Activated CD4-positive, CD25-positive, alpha-beta regulatory T cell treated with anti-CD3 and anti-CD28 coated beads, Interleukin-2, amount 50 U/mL, for 16 hours (primary cell): ENCODE data around the gene ACOT12.
"Not testable (repeated sequence)": the region's sequence is repeated elsewhere in the genome, so short reads cannot be mapped to it uniquely, and the experiment has no call there.

Experiments used
- DNase-seq: peaks from one replicate; pipeline ENCODE4 v3.0.0-alpha.2; 2020; ENCODE audit warnings: low read depth, low spot score

Gene ACOT12

DNA sequence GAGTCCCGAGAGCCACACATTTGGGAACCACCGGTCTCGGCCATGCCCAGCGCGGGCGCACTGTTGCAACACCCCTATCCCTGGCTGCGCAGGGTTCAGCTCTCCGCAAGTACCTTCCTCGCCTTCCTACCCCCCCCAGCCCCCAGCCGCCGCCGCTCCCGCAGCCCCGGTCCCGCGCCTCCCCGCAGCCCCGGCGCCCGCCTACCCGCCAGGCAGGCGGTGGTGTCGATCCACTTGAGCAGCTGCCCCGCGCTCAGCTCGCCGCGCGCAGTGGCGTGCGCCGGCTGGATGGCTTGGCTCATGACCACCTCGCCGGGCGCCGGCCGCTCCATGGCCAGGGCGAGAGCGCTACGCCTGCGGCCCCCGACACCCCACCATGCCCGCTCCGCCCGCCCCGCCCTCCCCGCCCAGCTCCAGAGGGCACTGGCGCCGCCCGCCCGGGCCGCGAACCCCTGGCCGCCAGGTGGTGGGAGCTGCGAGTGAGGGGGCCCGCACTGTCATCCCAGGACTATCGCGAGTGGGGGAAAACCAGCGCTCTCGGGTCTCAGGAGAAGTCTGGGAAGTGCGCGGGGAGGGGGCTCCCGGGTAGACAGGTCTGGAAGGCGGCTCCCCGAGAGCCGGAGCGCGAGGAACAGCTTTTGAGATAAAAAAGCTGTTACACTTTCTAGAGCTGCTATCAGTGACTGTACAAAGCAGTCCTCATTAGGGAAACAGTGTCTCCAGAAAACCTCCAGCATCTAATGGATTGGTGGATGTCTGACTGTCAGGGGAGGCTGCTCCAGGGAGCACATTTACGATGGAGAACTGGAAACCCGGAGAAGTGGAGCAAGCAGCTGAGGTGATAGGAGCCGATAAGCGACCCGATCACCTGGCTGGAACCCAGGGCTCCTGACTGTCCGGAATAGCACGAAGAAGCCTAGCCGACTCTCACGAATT, at the start of gene ACOT12:
Gene ACOT12, minus strand, starts transcription at position 352 of the 936 bp plus-strand sequence. Its CDS starts 20 bp downstream, at position 332.
- no peak for DNase-seq

- DNase-seq = no peak
Measured at GRCh38 chr5:81435023-81435422, 41.1 kb upstream of the ACOT12 start.

GRCh38 chr5:81429985-81430384, 36.1 kb upstream of the ACOT12 start:
- DNase-seq = no peak

GRCh38 chr5:81429363-81429762, 35.4 kb upstream of the ACOT12 start:
- no peak for DNase-seq

DNA sequence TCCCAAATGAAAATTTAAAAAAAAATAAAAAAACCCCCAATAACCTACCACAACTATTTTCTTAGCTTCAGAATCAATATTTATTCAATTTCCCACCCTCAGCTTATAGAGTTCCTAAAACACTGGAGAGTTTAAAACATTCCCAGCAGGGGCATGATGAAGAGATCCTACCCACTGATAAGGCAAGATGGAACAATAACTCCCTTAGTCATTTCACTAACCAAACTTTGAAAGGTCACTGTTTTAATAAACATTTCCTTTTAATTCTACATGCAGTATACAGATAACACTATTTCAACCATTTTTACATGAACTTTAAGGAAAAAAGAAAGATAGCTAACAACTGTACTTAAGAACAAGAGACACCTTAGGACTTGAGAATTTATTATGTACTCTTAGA, 34.9 kb upstream of the ACOT12 start:
- no peak for DNase-seq

GRCh38 chr5:81428446-81428845, 34.5 kb upstream of the ACOT12 start:
- no peak for DNase-seq

DNA sequence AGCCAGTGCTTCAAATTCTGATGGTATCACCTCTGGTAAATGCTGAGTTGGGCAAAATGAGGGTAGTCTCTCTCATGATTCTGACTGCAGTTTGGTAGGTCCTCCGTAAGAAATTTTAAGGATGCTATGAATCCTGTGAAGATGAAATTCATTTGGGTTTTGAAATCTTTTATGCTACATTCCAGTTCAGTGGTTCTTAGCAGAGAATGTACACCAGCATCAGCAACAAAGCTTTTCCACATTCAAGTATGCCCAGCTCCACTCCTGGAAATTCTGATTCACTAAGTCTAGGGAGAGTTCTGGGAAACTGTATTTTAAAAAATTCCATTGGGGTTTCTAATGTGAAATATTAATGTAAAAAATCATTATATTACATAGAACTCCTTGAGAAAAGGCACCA, 33.6 kb upstream of the ACOT12 start:
- no peak for DNase-seq

DNA sequence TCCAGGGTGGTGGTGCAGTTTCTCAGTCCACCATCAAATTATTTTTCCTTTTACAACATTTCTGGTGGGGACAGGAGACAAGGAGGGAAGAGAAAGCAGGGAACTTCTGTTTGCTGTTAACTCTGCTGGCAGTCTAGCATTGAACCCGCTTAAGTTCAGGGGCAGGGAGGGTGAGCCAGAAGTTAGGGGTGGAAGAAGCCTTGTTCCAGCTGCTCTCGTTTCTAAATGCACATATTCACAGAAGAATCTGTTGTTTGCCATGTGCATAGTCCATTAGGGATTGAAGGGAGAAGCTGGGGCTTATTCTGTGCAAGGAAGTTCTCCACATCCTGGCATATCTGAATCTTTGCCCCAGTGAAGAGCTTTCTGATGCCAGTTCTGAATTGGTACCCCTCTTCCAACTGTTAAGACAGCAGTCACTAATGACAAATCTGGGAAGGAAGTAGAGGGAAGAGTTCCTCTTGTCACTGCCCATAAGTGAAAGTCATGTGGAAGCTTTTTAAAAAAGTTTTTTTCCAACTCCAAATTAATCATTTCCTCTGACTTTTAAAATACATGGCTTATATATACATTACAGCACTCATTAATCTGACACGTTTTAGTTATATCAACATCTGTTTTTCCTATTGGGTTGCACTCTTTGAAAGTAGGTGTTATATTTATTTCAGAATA, 32.6 kb upstream of the ACOT12 start:
- no peak for DNase-seq

GRCh38 chr5:81425569-81425968, 31.6 kb upstream of the ACOT12 start:
- no peak for DNase-seq

- DNase-seq = no peak
Measured at GRCh38 chr5:81424728-81425127, 30.8 kb upstream of the ACOT12 start.

DNA sequence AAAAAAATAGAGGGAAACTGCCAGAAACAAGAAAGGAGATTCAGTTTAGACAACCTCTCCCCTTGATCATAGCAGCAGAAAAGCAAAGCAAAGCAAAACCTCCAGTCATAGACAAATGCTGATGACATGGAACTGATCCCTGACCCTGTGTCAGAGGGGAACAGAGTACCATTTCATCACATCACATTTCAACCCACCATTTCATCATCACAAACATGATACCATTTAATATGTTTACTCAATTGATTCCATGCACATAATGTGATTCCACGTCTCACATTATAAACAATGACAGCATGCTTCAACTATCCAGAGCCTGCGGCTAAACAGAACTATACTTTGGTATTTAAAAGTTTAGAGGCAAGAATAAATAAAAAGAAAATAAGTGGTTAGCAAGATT, 28.7 kb upstream of the ACOT12 start:
- no peak for DNase-seq

GRCh38 chr5:81420039-81420667, 26.2 kb upstream of the ACOT12 start:
- no peak for DNase-seq

- no peak for DNase-seq
Measured at GRCh38 chr5:81418606-81419005, 24.7 kb upstream of the ACOT12 start.

DNA sequence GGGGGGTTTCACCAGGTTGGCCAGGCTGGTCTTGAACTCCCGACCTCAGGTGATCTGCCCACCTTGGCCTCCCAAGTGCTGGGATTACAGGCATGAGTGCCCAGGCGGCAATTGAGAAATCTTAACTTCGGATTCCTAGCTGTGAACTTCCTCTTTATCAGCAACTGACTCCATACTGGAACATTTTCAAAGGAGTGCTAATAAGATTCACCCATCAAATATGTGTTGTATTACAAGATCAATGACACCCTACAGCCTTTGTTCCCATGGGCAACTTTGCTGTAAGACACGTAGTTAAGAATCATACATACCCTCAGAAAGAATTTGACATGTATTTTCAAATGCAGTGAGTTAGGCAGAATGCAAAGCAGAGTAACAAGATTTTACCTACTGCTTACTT, 23.1 kb upstream of the ACOT12 start:
- no peak for DNase-seq

GRCh38 chr5:81409896-81410295, 16.0 kb upstream of the ACOT12 start:
- no peak for DNase-seq

DNA sequence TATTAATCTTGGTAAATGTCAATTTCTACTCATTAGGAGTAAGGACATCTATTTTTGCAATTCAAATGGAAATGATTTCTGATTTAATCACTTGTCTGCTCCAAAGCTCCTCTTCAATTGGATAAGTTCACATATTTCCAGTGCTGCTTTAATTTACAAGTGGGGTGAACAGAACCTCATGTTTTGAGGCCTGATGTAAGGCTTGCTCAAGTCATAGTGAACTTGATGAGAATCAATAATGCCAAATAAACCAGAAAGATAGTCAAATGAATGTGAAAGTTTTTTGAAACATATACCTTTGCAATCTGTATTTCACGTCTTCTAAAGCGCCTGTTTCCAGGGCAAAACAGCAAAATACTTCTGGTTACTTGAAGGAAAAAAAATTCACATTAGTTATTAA, 15.4 kb upstream of the ACOT12 start:
- DNase-seq = no peak

GRCh38 chr5:81408496-81408895, 14.6 kb upstream of the ACOT12 start:
- no peak for DNase-seq

DNA sequence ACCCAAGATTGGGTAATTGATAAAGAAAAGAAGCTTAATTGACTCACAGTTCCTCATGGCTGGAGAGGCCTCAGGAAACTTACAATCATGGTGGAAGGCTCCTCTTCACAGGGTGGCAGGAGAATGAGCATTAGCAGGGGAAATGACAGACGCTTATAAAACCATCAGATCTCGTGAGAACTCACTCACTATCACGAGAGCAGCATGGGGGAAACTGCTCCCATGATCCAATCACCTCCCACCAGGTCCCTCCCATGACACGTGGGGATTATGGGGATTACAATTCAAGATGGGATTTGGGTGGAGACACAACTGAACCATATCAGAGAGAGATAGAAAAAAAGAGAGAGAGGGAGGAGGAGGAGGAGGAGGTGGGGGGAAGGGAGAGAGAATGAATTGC, 13.9 kb upstream of the ACOT12 start:
- DNase-seq = not testable (repeated sequence)

DNA sequence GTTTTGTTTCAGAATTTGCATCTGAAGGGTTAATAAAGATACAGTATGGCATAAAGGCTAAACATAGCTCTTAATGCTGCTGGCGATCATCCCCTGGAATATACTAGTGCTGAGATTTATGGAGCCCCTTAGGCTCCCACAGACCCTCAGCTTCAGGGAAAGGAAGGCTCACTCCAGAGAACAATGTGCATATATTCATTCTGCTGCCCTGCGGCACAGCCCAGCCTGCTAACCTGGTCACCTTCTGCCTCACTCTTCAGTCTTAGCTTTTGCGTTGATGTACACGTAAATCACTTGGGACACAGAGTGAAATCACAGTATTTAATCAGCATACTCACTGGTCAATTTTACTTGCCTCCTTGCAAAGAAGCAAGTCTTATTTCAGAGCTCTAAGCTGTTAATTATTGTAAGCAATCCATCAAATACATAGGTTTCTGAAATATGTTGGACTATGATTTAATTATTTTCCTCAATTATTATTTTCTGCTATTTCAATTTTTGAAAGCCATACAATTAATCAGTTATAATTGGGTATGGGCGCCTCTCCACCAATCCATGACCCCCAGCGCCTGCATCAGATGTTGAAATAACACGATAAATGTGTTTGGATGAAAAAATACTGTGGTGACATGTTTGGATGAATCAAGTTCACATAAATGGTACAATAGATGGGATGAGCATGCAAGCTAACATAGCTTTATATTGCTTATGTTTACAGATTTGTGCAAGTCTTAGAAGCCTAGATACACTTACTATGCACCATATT, 11.4 kb upstream of the ACOT12 start:
- no peak for DNase-seq

GRCh38 chr5:81402192-81402930, 8.4 kb upstream of the ACOT12 start:
- no peak for DNase-seq

- no peak for DNase-seq
Measured at GRCh38 chr5:81401266-81401665, 7.3 kb upstream of the ACOT12 start.
